GM23338 (cell line): Measurements from ENCODE around the gene NOTO. TPM values are rescaled to one million over a fixed set of nuclear protein-coding genes. Genes with fewer than 3 reads are reported as not detected.

ENCODE experiments used
- ATAC-seq: fragments of 200-7000 bp; cut with Tn5 transposase; 3 replicates; pipeline ENCODE4 v1.9.1; 2020
- DNase-seq: peaks from one replicate; pipeline ENCODE4 v3.0.0-alpha.2; 2015; ENCODE audit warnings: low spot score
- H2AFZ ChIP-seq: fragments of 200-600 bp; sonication (generic); 2 replicates; pipeline ENCODE4 v1.8.0; 2016; ENCODE audit warnings: antibody characterized with exemption, mild to moderate bottlenecking, moderate library complexity
- H3F3A ChIP-seq: fragments of 200-600 bp; sonication (generic); replicated peaks from 2 replicates; pipeline ENCODE4 v1.8.0; 2017; ENCODE audit warnings: antibody characterized with exemption, mixed run types, low read depth
- H3K27ac ChIP-seq: fragments of 200-600 bp; sonication (generic); 2 replicates; pipeline ENCODE4 v1.6.1; 2016; ENCODE audit warnings: low read depth
- H3K27me3 ChIP-seq: fragments of 200-600 bp; sonication (generic); 2 replicates; pipeline ENCODE4 v1.8.0; 2016; ENCODE audit warnings: mild to moderate bottlenecking, mixed run types, moderate library complexity; ENCODE audit not compliant: insufficient read depth
- H3K36me3 ChIP-seq: fragments of 200-600 bp; sonication (generic); 2 replicates; pipeline ENCODE4 v1.8.0; 2016; ENCODE audit warnings: mild to moderate bottlenecking; ENCODE audit not compliant: insufficient read depth
- H3K4me1 ChIP-seq: fragments of 200-600 bp; sonication (generic); 2 replicates; pipeline ENCODE4 v1.8.0; 2016; ENCODE audit warnings: mild to moderate bottlenecking, moderate library complexity; ENCODE audit not compliant: insufficient read depth
- H3K4me2 ChIP-seq: fragments of 200-600 bp; sonication (generic); 2 replicates; pipeline ENCODE4 v1.7.1; 2017; ENCODE audit warnings: mixed run types
- H3K4me3 ChIP-seq: fragments of 200-600 bp; sonication (generic); 2 replicates; pipeline ENCODE4 v1.6.1; 2016; ENCODE audit warnings: mixed run types
- H3K79me2 ChIP-seq: fragments of 200-600 bp; sonication (generic); replicated peaks from 2 replicates; pipeline ENCODE4 v1.8.0; 2017; ENCODE audit warnings: mild to moderate bottlenecking; ENCODE audit not compliant: insufficient read depth
- H3K9me2 ChIP-seq: fragments of 200-600 bp; sonication (generic); 2 replicates; pipeline ENCODE4 v1.8.0; 2017; ENCODE audit not compliant: insufficient read depth
- H4K20me1 ChIP-seq: fragments of 200-600 bp; sonication (generic); replicated peaks from 2 replicates; pipeline ENCODE4 v1.8.0; 2017; ENCODE audit warnings: mild to moderate bottlenecking; ENCODE audit not compliant: insufficient read depth
- H3K27ac Mint-ChIP-seq: 2 replicates; pipeline ENCODE4 v1.8.0; 2020; ENCODE audit warnings: inconsistent platforms, mild to moderate bottlenecking, moderate library complexity, mixed read lengths
- H3K27me3 Mint-ChIP-seq: 3 replicates; pipeline ENCODE4 v1.8.0; 2022; ENCODE audit warnings: low read depth, mild to moderate bottlenecking, moderate library complexity, mixed read lengths, inconsistent platforms; ENCODE audit not compliant: insufficient read depth, poor library complexity
- H3K36me3 Mint-ChIP-seq: 3 replicates; pipeline ENCODE4 v1.8.0; 2021; ENCODE audit warnings: low read depth, mild to moderate bottlenecking, inconsistent platforms, moderate library complexity, mixed read lengths
- H3K4me1 Mint-ChIP-seq: 3 replicates; pipeline ENCODE4 v1.8.0; 2020; ENCODE audit warnings: mild to moderate bottlenecking, inconsistent platforms, mixed read lengths
- H3K4me3 Mint-ChIP-seq: 3 replicates; pipeline ENCODE4 v1.8.0; 2021; ENCODE audit warnings: moderate library complexity, mild to moderate bottlenecking, inconsistent platforms, mixed read lengths
- H3K9me3 Mint-ChIP-seq: 3 replicates; pipeline ENCODE4 v1.8.0; 2020; ENCODE audit warnings: moderate library complexity, mild to moderate bottlenecking, inconsistent platforms, mixed read lengths
- CREB1 ChIP-seq: fragments of 250-450 bp; sonication (Bioruptor Pico); IDR thresholded peaks from 2 replicates; pipeline ENCODE4 v1.5.0; 2020; ENCODE audit warnings: low read depth, mild to moderate bottlenecking, moderate library complexity
- ETS1 ChIP-seq: IDR thresholded peaks from 2 replicates; pipeline ENCODE4 v1.6.1; 2016; ENCODE audit warnings: antibody characterized with exemption
- EZH2phosphoT487 ChIP-seq: fragments of 200-600 bp; sonication (generic); IDR thresholded peaks from one replicate; pipeline ENCODE4 v1.8.1; 2018; ENCODE audit warnings: antibody characterized with exemption; ENCODE audit not compliant: unreplicated experiment
- JUNB ChIP-seq: IDR thresholded peaks from one replicate; pipeline ENCODE4 v1.6.1; 2016; ENCODE audit warnings: antibody characterized with exemption; ENCODE audit not compliant: unreplicated experiment
- POLR2AphosphoS5 ChIP-seq: IDR thresholded peaks from 2 replicates; pipeline ENCODE4 v1.6.1; 2016; ENCODE audit warnings: antibody characterized with exemption, low read depth
- ZNF114 ChIP-seq: fragments of 250-450 bp; sonication (Bioruptor Pico); IDR thresholded peaks from 2 replicates; pipeline ENCODE4 v1.5.0; 2020; ENCODE audit warnings: mild to moderate bottlenecking, moderate library complexity
- ZNF331 ChIP-seq: fragments of 250-450 bp; sonication (Bioruptor Pico); IDR thresholded peaks from 2 replicates; pipeline ENCODE4 v1.5.0; 2020; ENCODE audit warnings: low read depth, mild to moderate bottlenecking, moderate library complexity
- ZNF462 ChIP-seq: fragments of 250-450 bp; sonication (Bioruptor Pico); IDR thresholded peaks from 2 replicates; pipeline ENCODE4 v1.5.0; 2020; ENCODE audit warnings: mild to moderate bottlenecking, moderate library complexity
- polyA plus RNA-seq: library from polyadenylated mRNA; unstranded; fragments of >200 nt; fragmentation: Nextera tagmentation; extraction: Ambion mirVana; gene quantifications from 2 replicates; pipeline ENCODE4 v1.2.1, GENCODE V29; 2016
- total RNA-seq: library from RNA; depleted of rRNA; stranded (reverse); fragments of >200 nt; shearing (Covaris generic); gene quantifications from 2 replicates; pipeline ENCODE4 v1.2.3, GENCODE V29; 2014

NOTO gene
- total and polyA plus RNA-seq, 2 experiments from 2014 or later: 0.06 to 0.73 TPM

- Mint-ChIP-seq H3K27me3 (peaks cover 5% of the 10 kb centered on the region), H3K36me3 (peaks cover 3% of the 10 kb centered on the region; the same call in 1 of the 3 replicates), H3K9me3 (no peaks in the 10 kb centered on the region), H3K27ac (no peak overlapping the region), H3K4me1 (peaks cover 28% of the 10 kb centered on the region), H3K4me3 (peak overlapping the region; percentile 91)
- no peak for TF ChIP-seq EZH2phosphoT487
- TF ChIP-seq JUNB: no peak
- TF ChIP-seq ETS1: no peak
- TF ChIP-seq ZNF462: no peak
- no peak for TF ChIP-seq POLR2AphosphoS5
- no peak for TF ChIP-seq ZNF331
- TF ChIP-seq CREB1 (CRISPR knock-in tag): no peak
- no peak for TF ChIP-seq ZNF114 (CRISPR knock-in tag)
- peaks cover 40% of the 10 kb centered on the region for H3K79me2 ChIP-seq
- no peaks in the 10 kb centered on the region for H3K36me3 ChIP-seq
- H3K9me2 ChIP-seq: no peaks in the 10 kb centered on the region
- H3F3A ChIP-seq: no peaks in the 10 kb centered on the region
- no peak overlapping the region for H3K27ac ChIP-seq
- H3K4me2 ChIP-seq: peak overlapping the region; percentile 79
- peaks cover 10% of the 10 kb centered on the region for H4K20me1 ChIP-seq
- H3K4me1 ChIP-seq: peaks cover 11% of the 10 kb centered on the region
- no peaks in the 10 kb centered on the region for H3K27me3 ChIP-seq
- ATAC-seq (no peak), DNase-seq (no peak)
- peak overlapping the region; percentile 83 for H3K4me3 ChIP-seq
- H2AFZ ChIP-seq: no peak overlapping the region
These were observed 12.9 kb downstream of the NOTO start for GRCh38 chr2:73215254-73215653.
